ENCODE data around the gene LDLRAD3.
"Not testable (repeated sequence)": the region's sequence is repeated elsewhere in the genome, so short reads cannot be mapped to it uniquely, and the experiment has no call there.

LDLRAD3 gene

GRCh38 chr11:35943713-35944502 lies at the start of gene LDLRAD3:
Gene LDLRAD3 (plus strand): TSS chr11:35944062. CDS start chr11:35944099, 37 bp downstream.
- DNase-seq, result peak; percentile 59 to 63

- DNase-seq, result no peak
Observed at GRCh38 chr11:35897019-35897418, 46.8 kb upstream of the LDLRAD3 start.

GRCh38 chr11:35902961-35903360 lies 40.9 kb upstream of the LDLRAD3 start:
- DNase-seq, result no peak

GRCh38 chr11:35905646-35906276 lies 38.1 kb upstream of the LDLRAD3 start:
- no peak for DNase-seq

- no peak for DNase-seq
Observed at GRCh38 chr11:35906277-35906661, 37.6 kb upstream of the LDLRAD3 start.

GRCh38 chr11:35906681-35907080 lies 37.2 kb upstream of the LDLRAD3 start:
- no peak for DNase-seq

GRCh38 chr11:35907648-35908431 lies 36.0 kb upstream of the LDLRAD3 start:
- DNase-seq, result no peak

GRCh38 chr11:35908432-35908771 lies 35.5 kb upstream of the LDLRAD3 start:
- DNase-seq, result not testable (repeated sequence)

GRCh38 chr11:35909511-35910265 lies 34.2 kb upstream of the LDLRAD3 start:
- no peak for DNase-seq

- no peak for DNase-seq
Observed at GRCh38 chr11:35911013-35911412, 32.8 kb upstream of the LDLRAD3 start.

- DNase-seq, result no peak
Observed at GRCh38 chr11:35911616-35912165, 32.2 kb upstream of the LDLRAD3 start.

GRCh38 chr11:35912436-35912835 lies 31.4 kb upstream of the LDLRAD3 start:
- not testable (repeated sequence) for DNase-seq

- DNase-seq, result no peak
Observed at GRCh38 chr11:35912883-35913624, 30.8 kb upstream of the LDLRAD3 start.

GRCh38 chr11:35914816-35915215 lies 29.0 kb upstream of the LDLRAD3 start:
- no peak for DNase-seq

- DNase-seq, result no peak
Observed at GRCh38 chr11:35916270-35916669, 27.6 kb upstream of the LDLRAD3 start.

GRCh38 chr11:35917676-35918075 lies 26.2 kb upstream of the LDLRAD3 start:
- no peak for DNase-seq

GRCh38 chr11:35918716-35919115 lies 25.1 kb upstream of the LDLRAD3 start:
- peak; percentile 60 to 67 for DNase-seq

GRCh38 chr11:35919244-35919643 lies 24.6 kb upstream of the LDLRAD3 start:
- DNase-seq, result peak; percentile 74 to 75

GRCh38 chr11:35923452-35923851 lies 20.4 kb upstream of the LDLRAD3 start:
- DNase-seq, result no peak

GRCh38 chr11:35924811-35925210 lies 19.1 kb upstream of the LDLRAD3 start:
- no peak for DNase-seq

- DNase-seq, result no peak
Observed at GRCh38 chr11:35927104-35927503, 16.8 kb upstream of the LDLRAD3 start.

- DNase-seq, result peak in 1 of 2 experiments; percentile 26
Observed at GRCh38 chr11:35927682-35928081, 16.2 kb upstream of the LDLRAD3 start.

Data from NCI-H1930 (cell line).